Keratinocyte (primary cell): Measurements from ENCODE around the gene ZNF43. TPM values are rescaled to one million over a fixed set of nuclear protein-coding genes. Genes with fewer than 3 reads are reported as not detected.
A peak's percentile ranks its signal among the peaks of the same experiment; 100 is the strongest.

Experiments
- DNase-seq: peaks from one replicate; pipeline ENCODE4 v3.0.0-alpha.2; 2011; ENCODE audit warnings: low read depth, missing footprints, low spot score
- FAIRE-seq: peaks from 2 replicates; lab custom pipeline; 2011; peaks lifted over from hg19 to GRCh38; lab: Jason Lieb, UNC
- H2AFZ ChIP-seq: 2 replicates; pipeline ENCODE4 v1.6.0; 2012; ENCODE audit warnings: low read length, control low read depth, inconsistent platforms; ENCODE audit not compliant: control insufficient read depth
- H3K27ac ChIP-seq: 2 replicates; pipeline ENCODE4 v1.5.1; 2011; ENCODE audit warnings: low read length; ENCODE audit not compliant: control insufficient read depth, insufficient read depth
- H3K27me3 ChIP-seq: 3 replicates; pipeline ENCODE4 v1.6.0; 2011; ENCODE audit warnings: low read length; ENCODE audit not compliant: control insufficient read depth, insufficient read depth; ENCODE audit errors: extremely low read depth
- H3K36me3 ChIP-seq, 2 experiments: 2 replicates in 1 of 2; 3 replicates in 1 of 2; pipeline ENCODE4 v1.5.1; 2011; ENCODE audit warnings: low read length in 2 of 2, mild to moderate bottlenecking in 1 of 2; ENCODE audit not compliant: control insufficient read depth in 2 of 2, insufficient read depth in 2 of 2; ENCODE audit errors: extremely low read depth in 1 of 2
- H3K4me1 ChIP-seq: 3 replicates; pipeline ENCODE4 v1.5.1; 2011; ENCODE audit warnings: low read length; ENCODE audit not compliant: control insufficient read depth, insufficient read depth; ENCODE audit errors: extremely low read depth
- H3K4me2 ChIP-seq: 3 replicates; pipeline ENCODE4 v1.6.0; 2011; ENCODE audit warnings: low read depth, low read length; ENCODE audit not compliant: control insufficient read depth, insufficient read depth; ENCODE audit errors: extremely low read depth
- H3K4me3 ChIP-seq, 3 experiments: fragments of 200-600 bp in 1 of 3; sonication (generic) in 1 of 3; 2 replicates in 2 of 3; 3 replicates in 1 of 3; pipeline ENCODE4 v1.5.1; 2011 to 2016; ENCODE audit warnings: low read length in 3 of 3, mild to moderate bottlenecking in 3 of 3, control low read depth in 2 of 3, inconsistent platforms in 1 of 3, low read depth in 1 of 3, mixed read lengths in 1 of 3, mixed run types in 1 of 3, moderate library complexity in 1 of 3; ENCODE audit not compliant: control insufficient read depth in 2 of 3, insufficient read depth in 2 of 3; ENCODE audit errors: extremely low read depth in 1 of 3
- H3K79me2 ChIP-seq: 2 replicates; pipeline ENCODE4 v1.6.0; 2012; ENCODE audit warnings: low read length; ENCODE audit not compliant: control insufficient read depth, insufficient read depth
- H3K9ac ChIP-seq: 3 replicates; pipeline ENCODE4 v1.6.0; 2011; ENCODE audit warnings: low read length; ENCODE audit not compliant: control insufficient read depth, insufficient read depth; ENCODE audit errors: extremely low read depth
- H3K9me1 ChIP-seq: 3 replicates; pipeline ENCODE4 v1.6.0; 2011; ENCODE audit warnings: low read length; ENCODE audit not compliant: control insufficient read depth, insufficient read depth; ENCODE audit errors: extremely low read depth
- H3K9me3 ChIP-seq: 2 replicates; pipeline ENCODE4 v1.5.1; 2012; ENCODE audit warnings: low read depth, low read length; ENCODE audit not compliant: control insufficient read depth
- H4K20me1 ChIP-seq: 3 replicates; pipeline ENCODE4 v1.6.0; 2011; ENCODE audit warnings: low read length; ENCODE audit not compliant: control insufficient read depth, insufficient read depth; ENCODE audit errors: extremely low read depth
- CTCF ChIP-seq, 3 experiments: IDR thresholded peaks in 1 of 3; conservative IDR thresholded peaks in 1 of 3; optimal IDR thresholded peaks in 1 of 3; 2 replicates in 2 of 3; 3 replicates in 1 of 3; pipeline versions ENCODE3 to v1.5.1; 2011; ENCODE audit warnings: low read length in 3 of 3, mild to moderate bottlenecking in 3 of 3, moderate library complexity in 2 of 3, control low read depth in 1 of 3, inconsistent platforms in 1 of 3; ENCODE audit not compliant: insufficient read depth in 2 of 3; ENCODE audit errors: extremely low read depth in 1 of 3
- EZH2 ChIP-seq: IDR thresholded peaks from one replicate; pipeline ENCODE4 v1.6.1; 2012; ENCODE audit warnings: inconsistent platforms, mild to moderate bottlenecking, low read length, moderate library complexity
- dilution Hi-C: fragments of 300-500 bp; cut with MboI; formaldehyde crosslinking; loops from one replicate; pipeline ENCODE4 v1.7.0; 2020; ENCODE audit warnings: low sequenced_read_pairs; ENCODE audit not compliant: extremely low pct_ligation_motif_present
- polyA plus RNA-seq, 5 experiments: library from polyadenylated mRNA; depleted of rRNA in 3 of 5; stranded (reverse) in 3 of 5; stranded (forward) in 1 of 5; unstranded in 1 of 5; fragments of >200 nt; gene quantifications; 1 replicate in 1 of 5; 2 replicates in 3 of 5; 3 replicates in 1 of 5; pipeline versions ENCODE4 v1.2.1 to v1.2.3, GENCODE V29; 2011 to 2012; ENCODE audit warnings: missing spikeins in 2 of 5, low read depth in 1 of 5, low replicate concordance in 1 of 5

The ZNF43 gene
- polyA plus RNA-seq, 1 donor (not counting 4 experiments of a cell fraction or from before 2014, with no cell fraction given): 3.3 TPM

- FAIRE-seq (no peak), DNase-seq (no peak)
- no peaks in the 10 kb centered on the region for H3K4me1 ChIP-seq
- peak overlapping the region; percentile 70 for H3K4me2 ChIP-seq
- H3K9me1 ChIP-seq: no peaks in the 10 kb centered on the region
- H3K27me3 ChIP-seq: no peaks in the 10 kb centered on the region
- H3K9me3 ChIP-seq: peaks cover 3% of the 10 kb centered on the region
- peak overlapping the region; percentile 66 to 85 (median 76) for H3K4me3 ChIP-seq
- TF ChIP-seq CTCF (optimal IDR thresholded peaks at IDR 0.05 in 1 of 3, IDR thresholded peaks at IDR 0.05 in 1 of 3, conservative IDR thresholded peaks at IDR 0.05 in 1 of 3; ENCODE audit: extremely low read depth in 1 of 3, insufficient read depth in 2 of 3, low read length in 3 of 3) (no peak), EZH2 (no peak)
- H4K20me1 ChIP-seq: no peaks in the 10 kb centered on the region
- peak overlapping the region; percentile 86 for H2AFZ ChIP-seq
- peaks cover 9% of the 10 kb centered on the region for H3K79me2 ChIP-seq
- dilution Hi-C loops: no loop called here
- H3K27ac ChIP-seq: peak overlapping the region; percentile 61
- peak overlapping the region; percentile 60 for H3K9ac ChIP-seq
- H3K36me3 ChIP-seq: no peaks in the 10 kb centered on the region
Observed at GRCh38 chr19:21835429-21835809, 563 bp downstream of the ZNF43 start.

- H3K79me2 ChIP-seq: peaks cover 11% of the 10 kb centered on the region
- no peak overlapping the region for H3K4me2 ChIP-seq
- H3K36me3 ChIP-seq: peaks cover 0 to 2% of the 10 kb centered on the region in 2 experiments
- H3K9me3 ChIP-seq: peaks cover 3% of the 10 kb centered on the region
- H4K20me1 ChIP-seq: no peaks in the 10 kb centered on the region
- no peak overlapping the region for H3K9ac ChIP-seq
- no peak for FAIRE-seq
- H2AFZ ChIP-seq: no peak overlapping the region
- DNase-seq: no peak
- no peak overlapping the region for H3K4me3 ChIP-seq
- dilution Hi-C loops: no loop called here
- H3K9me1 ChIP-seq: no peaks in the 10 kb centered on the region
- no peak overlapping the region for H3K27ac ChIP-seq
- H3K4me1 ChIP-seq: no peaks in the 10 kb centered on the region
- no peaks in the 10 kb centered on the region for H3K27me3 ChIP-seq
- TF ChIP-seq CTCF (optimal IDR thresholded peaks at IDR 0.05 in 1 of 3, IDR thresholded peaks at IDR 0.05 in 1 of 3, conservative IDR thresholded peaks at IDR 0.05 in 1 of 3; ENCODE audit: extremely low read depth in 1 of 3, insufficient read depth in 2 of 3, low read length in 3 of 3) (no peak), EZH2 (no peak)
Observed at GRCh38 chr19:21833733-21834132, 2.2 kb downstream of the ZNF43 start.
